K562 (cell line): Measurements from ENCODE around the gene CFAP126. TPM values are rescaled to one million over a fixed set of nuclear protein-coding genes. Genes with fewer than 3 reads are reported as not detected.
A peak's percentile ranks its signal among the peaks of the same experiment; 100 is the strongest.

ENCODE experiments used
- CTBP1 ChIP-seq: fragments of 450-650 bp; IDR thresholded peaks from 2 replicates; pipeline ENCODE4 v1.6.1; 2016; ENCODE audit warnings: borderline replicate concordance
- DMBX1 ChIP-seq: fragments of 250-450 bp; sonication (Bioruptor Pico); IDR thresholded peaks from 2 replicates; pipeline ENCODE4 v1.8.0; 2022; ENCODE audit warnings: inconsistent platforms, mild to moderate bottlenecking, moderate library complexity, borderline replicate concordance
- EP300 ChIP-seq: IDR thresholded peaks from 2 replicates; pipeline ENCODE4 v1.6.1; 2012; ENCODE audit warnings: low read length, improper control_type of control experiment
- FOXA1 ChIP-seq: fragments of 450-650 bp; IDR thresholded peaks from 2 replicates; pipeline ENCODE4 v1.6.1; 2016; ENCODE audit warnings: mild to moderate bottlenecking, borderline replicate concordance
- FUS ChIP-seq: fragments of 200-400 bp; formaldehyde crosslinking; optimal IDR thresholded peaks from 2 replicates; pipeline ENCODE3; 2017; ENCODE audit warnings: low read depth, low read length
- HDAC2 ChIP-seq: fragments of 450-650 bp; IDR thresholded peaks from 2 replicates; pipeline ENCODE4 v1.6.1; 2016; ENCODE audit warnings: mild to moderate bottlenecking
- HDAC6 ChIP-seq: IDR thresholded peaks from 2 replicates; pipeline ENCODE4 v1.6.1; 2012; ENCODE audit warnings: low read depth, mild to moderate bottlenecking, control low read depth, inconsistent platforms, low read length, moderate library complexity
- MEF2D ChIP-seq: conservative IDR thresholded peaks from 2 replicates; pipeline ENCODE4 v1.6.1; 2016; ENCODE audit warnings: low read depth, missing genetic modification characterization, missing compliant biosample characterization
- NFYB ChIP-seq: IDR thresholded peaks from 2 replicates; pipeline ENCODE4 v1.6.1; 2011; ENCODE audit warnings: mild to moderate bottlenecking, moderate library complexity; ENCODE audit not compliant: insufficient read length; ENCODE audit errors: extremely low read depth
- NR1H2 ChIP-seq: sonication (generic); formaldehyde crosslinking; IDR thresholded peaks from 2 replicates; pipeline ENCODE4 v1.4.0; 2020; ENCODE audit warnings: mild to moderate bottlenecking, missing genetic modification reagents
- RBM22 ChIP-seq: fragments of 200-400 bp; formaldehyde crosslinking; IDR thresholded peaks from 2 replicates; pipeline ENCODE4 v1.6.1; 2018; ENCODE audit warnings: low read length, low read depth; ENCODE audit not compliant: poor library complexity, severe bottlenecking
- SMARCA5 ChIP-seq: fragments of 450-650 bp; IDR thresholded peaks from 2 replicates; pipeline ENCODE4 v1.6.1; 2016
- TAF1 ChIP-seq: IDR thresholded peaks from 2 replicates; pipeline ENCODE4 v1.6.1; 2011; ENCODE audit warnings: mild to moderate bottlenecking, low read length, moderate library complexity; ENCODE audit not compliant: insufficient read depth, control insufficient read depth, severe bottlenecking; ENCODE audit errors: extremely low read depth
- ZC3H8 ChIP-seq: fragments of 450-650 bp; IDR thresholded peaks from 2 replicates; pipeline ENCODE4 v1.6.1; 2017
- ZFP1 ChIP-seq: fragments of 450-650 bp; formaldehyde crosslinking; IDR thresholded peaks from 2 replicates; pipeline ENCODE4 v1.4.0; 2020; ENCODE audit warnings: mild to moderate bottlenecking, mixed read lengths
- ZNF324 ChIP-seq: fragments of 250-450 bp; sonication (Bioruptor Pico); IDR thresholded peaks from 2 replicates; pipeline ENCODE4 v1.4.0; 2020; ENCODE audit warnings: mild to moderate bottlenecking
- ZNF347 ChIP-seq: fragments of 450-650 bp; formaldehyde crosslinking; IDR thresholded peaks from 2 replicates; pipeline ENCODE4 v1.4.0; 2020; ENCODE audit warnings: low read depth, mild to moderate bottlenecking, moderate library complexity
- ZNF551 ChIP-seq: fragments of 250-450 bp; sonication (Bioruptor Pico); IDR thresholded peaks from 2 replicates; pipeline ENCODE4 v1.5.0; 2021; ENCODE audit warnings: mild to moderate bottlenecking, moderate library complexity
- ZNF780A ChIP-seq: fragments of 250-450 bp; sonication (Bioruptor Pico); IDR thresholded peaks from 2 replicates; pipeline ENCODE4 v1.5.0; 2021; ENCODE audit warnings: mild to moderate bottlenecking
- ZZZ3 ChIP-seq: fragments of 450-650 bp; IDR thresholded peaks from 2 replicates; pipeline ENCODE4 v1.6.1; 2016; ENCODE audit warnings: antibody characterized with exemption, mild to moderate bottlenecking, moderate library complexity
- polyA plus RNA-seq, 8 experiments: library from polyadenylated mRNA; depleted of rRNA in 4 of 8; stranded (reverse) in 5 of 8; unstranded in 3 of 8; fragments of >200 nt; fragmentation: Nextera tagmentation in 2 of 8; fragmentation: Illumina TruSeq in 1 of 8; extraction: Ambion mirVana in 2 of 8; extraction: Trizol in 1 of 8; gene quantifications; 2 replicates each; pipeline versions ENCODE4 v1.2.1 to v1.2.3, GENCODE V29; 2011 to 2014; ENCODE audit warnings: inconsistent platforms in 1 of 8, missing spikeins in 1 of 8
- total RNA-seq, 7 experiments: library from RNA; depleted of rRNA in 6 of 7; stranded (reverse); fragments of >200 nt in 6 of 7; fragmentation: Illumina TruSeq in 2 of 7; extraction: Trizol in 2 of 7; gene quantifications; 2 replicates each; pipeline versions ENCODE4 v1.2.1 to v1.2.3, GENCODE V29; 2011 to 2021; ENCODE audit warnings: low replicate concordance in 1 of 7
- TF ChIP-seq, protein P1 (sequence below), 2 experiments: IDR thresholded peaks; 2 replicates each; pipeline ENCODE4 v1.6.1; 2012; ENCODE audit warnings: improper control_type of control experiment in 2 of 2, low read depth in 2 of 2, low read length in 2 of 2, borderline replicate concordance in 1 of 2
- TF ChIP-seq, protein P2 (sequence below): fragments of 150-350 bp; conservative IDR thresholded peaks from 2 replicates; pipeline ENCODE4 v1.6.1; 2014; ENCODE audit warnings: low read length
- TF ChIP-seq, protein P3 (sequence below): fragments of 450-650 bp; IDR thresholded peaks from 2 replicates; pipeline ENCODE4 v1.6.1; 2016; ENCODE audit warnings: antibody characterized with exemption

CFAP126 gene
- total and polyA plus RNA-seq, 9 of the 15 experiments (the other 6 are each of a cell fraction or from before 2014, with no cell fraction given): not detected

DNA sequence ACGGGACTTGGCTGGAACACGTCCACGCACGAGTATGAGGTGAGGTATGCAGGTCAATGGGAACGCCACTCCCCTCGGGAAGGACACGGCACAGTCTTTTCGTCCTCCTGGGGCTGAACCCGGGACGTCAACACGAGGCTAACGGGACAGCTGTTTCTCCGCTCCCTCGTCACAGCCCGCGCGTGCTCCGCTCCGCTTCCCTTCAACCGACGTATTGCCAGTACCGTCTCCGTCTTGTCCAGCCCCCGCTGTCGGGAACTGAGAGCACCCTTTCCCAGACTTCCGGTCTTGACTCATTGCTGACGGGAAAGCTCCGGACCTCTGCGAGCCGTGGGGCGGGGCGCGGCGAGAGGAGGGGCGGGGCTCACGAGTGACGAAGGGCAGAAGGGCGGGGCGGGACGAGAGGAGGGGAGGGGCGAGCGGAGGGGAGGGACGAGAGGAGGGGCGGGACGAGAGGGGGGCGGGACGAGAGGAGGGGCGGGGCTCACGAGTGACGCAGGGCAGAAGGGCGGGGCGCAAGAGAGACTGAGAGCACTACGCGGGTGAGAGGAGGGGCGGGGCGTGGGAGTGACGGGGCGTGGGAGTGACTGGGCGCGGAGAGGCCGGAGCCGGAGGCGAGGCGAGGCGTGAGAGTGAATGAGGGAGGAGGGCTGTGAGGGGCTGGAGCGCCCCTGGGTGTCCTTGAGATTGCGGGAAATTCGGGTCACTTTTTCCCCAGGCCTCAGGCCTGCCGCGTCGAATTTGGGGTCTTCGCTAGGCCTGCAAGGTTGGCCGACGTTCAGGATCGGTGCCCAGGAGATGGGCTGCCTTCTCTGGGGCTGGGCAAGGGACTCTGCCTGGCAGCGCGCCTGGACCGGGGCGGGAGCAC lies 22.2 kb upstream of the CFAP126 start (continued):
- TF ChIP-seq TAF1: peak; percentile 89
- peak; percentile 54 for TF ChIP-seq CTBP1
- TF ChIP-seq FOXA1: no peak
- no peak for TF ChIP-seq SMARCA5
- TF ChIP-seq ZNF780A (CRISPR knock-in tag): no peak
- TF ChIP-seq FUS: no peak
- TF ChIP-seq NFYB: no peak
- no peak for TF ChIP-seq RBM22
- TF ChIP-seq, protein P1, sequence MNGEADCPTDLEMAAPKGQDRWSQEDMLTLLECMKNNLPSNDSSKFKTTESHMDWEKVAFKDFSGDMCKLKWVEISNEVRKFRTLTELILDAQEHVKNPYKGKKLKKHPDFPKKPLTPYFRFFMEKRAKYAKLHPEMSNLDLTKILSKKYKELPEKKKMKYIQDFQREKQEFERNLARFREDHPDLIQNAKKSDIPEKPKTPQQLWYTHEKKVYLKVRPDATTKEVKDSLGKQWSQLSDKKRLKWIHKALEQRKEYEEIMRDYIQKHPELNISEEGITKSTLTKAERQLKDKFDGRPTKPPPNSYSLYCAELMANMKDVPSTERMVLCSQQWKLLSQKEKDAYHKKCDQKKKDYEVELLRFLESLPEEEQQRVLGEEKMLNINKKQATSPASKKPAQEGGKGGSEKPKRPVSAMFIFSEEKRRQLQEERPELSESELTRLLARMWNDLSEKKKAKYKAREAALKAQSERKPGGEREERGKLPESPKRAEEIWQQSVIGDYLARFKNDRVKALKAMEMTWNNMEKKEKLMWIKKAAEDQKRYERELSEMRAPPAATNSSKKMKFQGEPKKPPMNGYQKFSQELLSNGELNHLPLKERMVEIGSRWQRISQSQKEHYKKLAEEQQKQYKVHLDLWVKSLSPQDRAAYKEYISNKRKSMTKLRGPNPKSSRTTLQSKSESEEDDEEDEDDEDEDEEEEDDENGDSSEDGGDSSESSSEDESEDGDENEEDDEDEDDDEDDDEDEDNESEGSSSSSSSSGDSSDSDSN (IDR thresholded peaks at IDR 0.05; ENCODE audit: borderline replicate concordance in 1 of 2, low read depth in 2 of 2, low read length in 2 of 2): 0 out of 4 replicates have a peak, but pooled peaks of 1 of the 2 experiments have one; percentile 41
- TF ChIP-seq ZNF551: no peak
- TF ChIP-seq NR1H2 (CRISPR knock-in tag): no peak
- TF ChIP-seq ZFP1 (CRISPR knock-in tag): no peak
- TF ChIP-seq ZC3H8: no peak
- TF ChIP-seq, protein P2, sequence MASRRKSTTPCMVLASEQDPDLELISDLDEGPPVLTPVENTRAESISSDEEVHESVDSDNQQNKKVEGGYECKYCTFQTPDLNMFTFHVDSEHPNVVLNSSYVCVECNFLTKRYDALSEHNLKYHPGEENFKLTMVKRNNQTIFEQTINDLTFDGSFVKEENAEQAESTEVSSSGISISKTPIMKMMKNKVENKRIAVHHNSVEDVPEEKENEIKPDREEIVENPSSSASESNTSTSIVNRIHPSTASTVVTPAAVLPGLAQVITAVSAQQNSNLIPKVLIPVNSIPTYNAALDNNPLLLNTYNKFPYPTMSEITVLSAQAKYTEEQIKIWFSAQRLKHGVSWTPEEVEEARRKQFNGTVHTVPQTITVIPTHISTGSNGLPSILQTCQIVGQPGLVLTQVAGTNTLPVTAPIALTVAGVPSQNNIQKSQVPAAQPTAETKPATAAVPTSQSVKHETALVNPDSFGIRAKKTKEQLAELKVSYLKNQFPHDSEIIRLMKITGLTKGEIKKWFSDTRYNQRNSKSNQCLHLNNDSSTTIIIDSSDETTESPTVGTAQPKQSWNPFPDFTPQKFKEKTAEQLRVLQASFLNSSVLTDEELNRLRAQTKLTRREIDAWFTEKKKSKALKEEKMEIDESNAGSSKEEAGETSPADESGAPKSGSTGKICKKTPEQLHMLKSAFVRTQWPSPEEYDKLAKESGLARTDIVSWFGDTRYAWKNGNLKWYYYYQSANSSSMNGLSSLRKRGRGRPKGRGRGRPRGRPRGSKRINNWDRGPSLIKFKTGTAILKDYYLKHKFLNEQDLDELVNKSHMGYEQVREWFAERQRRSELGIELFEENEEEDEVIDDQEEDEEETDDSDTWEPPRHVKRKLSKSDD: no peak
- 0 out of 2 replicates have a peak, but pooled peaks have one; percentile 22 for TF ChIP-seq ZNF324 (CRISPR knock-in tag)
- peak; percentile 14; the same call in 1 of the 2 replicates for TF ChIP-seq EP300
- TF ChIP-seq HDAC2: 0 out of 2 replicates have a peak, but pooled peaks have one; percentile 36
- no peak for TF ChIP-seq ZZZ3
- peak; percentile 73; the same call in 1 of the 2 replicates for TF ChIP-seq DMBX1
- TF ChIP-seq MEF2D (tag): peak; percentile 50; the same call in 1 of the 2 replicates
- TF ChIP-seq ZNF347: no peak
- TF ChIP-seq, protein P3, sequence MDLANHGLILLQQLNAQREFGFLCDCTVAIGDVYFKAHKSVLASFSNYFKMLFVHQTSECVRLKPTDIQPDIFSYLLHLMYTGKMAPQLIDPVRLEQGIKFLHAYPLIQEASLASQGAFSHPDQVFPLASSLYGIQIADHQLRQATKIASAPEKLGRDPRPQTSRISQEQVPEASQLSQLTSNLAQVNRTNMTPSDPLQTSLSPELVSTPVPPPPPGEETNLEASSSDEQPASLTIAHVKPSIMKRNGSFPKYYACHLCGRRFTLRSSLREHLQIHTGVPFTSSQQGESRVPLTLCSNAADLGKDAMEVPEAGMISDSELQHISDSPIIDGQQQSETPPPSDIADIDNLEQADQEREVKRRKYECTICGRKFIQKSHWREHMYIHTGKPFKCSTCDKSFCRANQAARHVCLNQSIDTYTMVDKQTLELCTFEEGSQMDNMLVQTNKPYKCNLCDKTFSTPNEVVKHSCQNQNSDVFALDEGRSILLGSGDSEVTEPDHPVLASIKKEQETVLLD: peak; percentile 69; the same call in 1 of the 2 replicates
- no peak for TF ChIP-seq HDAC6
